Heart right ventricle (tissue), 16 donors: ENCODE measurements around the gene RBBP5. TPM values are rescaled to one million over a fixed set of nuclear protein-coding genes. Genes with fewer than 3 reads are reported as not detected.

Experiments
- ATAC-seq, 8 donors: fragments of 200-7000 bp; cut with Tn5 transposase; one replicate each; pipeline ENCODE4 v1.9.1; 2020; ENCODE audit warnings: mild to moderate bottlenecking in 8 of 8, moderate library complexity in 8 of 8, moderate number of reproducible peaks in 1 of 8
- DNase-seq, 2 donors: peaks; one replicate each; pipeline ENCODE4 v3.0.0-alpha.2; 2020
- H3K27ac ChIP-seq, 10 donors: fragments of 200-600 bp; sonication (generic) in 2 of 10; one replicate each; pipeline versions ENCODE4 v1.5.0 to v1.8.0; 2020 to 2022; ENCODE audit warnings: mild to moderate bottlenecking in 3 of 10
- H3K27me3 ChIP-seq, 7 donors: fragments of 200-600 bp; one replicate each; pipeline ENCODE4 v1.8.0; 2021 to 2022; ENCODE audit warnings: mild to moderate bottlenecking in 2 of 7
- H3K36me3 ChIP-seq, 9 donors: fragments of 200-600 bp; sonication (generic) in 1 of 9; one replicate each; pipeline versions ENCODE4 v1.5.0 to v1.8.0; 2020 to 2022; ENCODE audit warnings: mild to moderate bottlenecking in 2 of 9
- H3K4me1 ChIP-seq, 9 donors: fragments of 200-600 bp; sonication (generic) in 1 of 9; one replicate each; pipeline versions ENCODE4 v1.5.0 to v1.8.0; 2020 to 2022; ENCODE audit warnings: mild to moderate bottlenecking in 4 of 9
- H3K4me3 ChIP-seq, 10 donors: fragments of 200-600 bp; sonication (generic) in 2 of 10; one replicate each; pipeline versions ENCODE4 v1.5.0 to v1.8.0; 2020 to 2022; ENCODE audit warnings: mild to moderate bottlenecking in 7 of 10, moderate library complexity in 2 of 10
- H3K9me3 ChIP-seq, 11 donors: fragments of 200-600 bp in 10 of 11; sonication (generic) in 2 of 11; one replicate each; pipeline versions ENCODE4 v1.5.0 to v1.8.0; 2013 to 2022; ENCODE audit warnings: mild to moderate bottlenecking in 2 of 11, control low read depth in 1 of 11, moderate library complexity in 1 of 11
- WGBS, 2 donors: extraction: QIAGEN DNeasy Blood & Tissue Kit; methylation state at CpG; one replicate each; pipeline ENCODE4 v1.1.7; 2013; ENCODE audit warnings: inconsistent platforms in 1 of 2; 5-methylcytosine and 5-hydroxymethylcytosine counted together
- intact Hi-C, 10 donors: fragments of 100-400 bp; cut with DNase I; formaldehyde crosslinking; loops; one replicate each; pipeline versions ENCODE4 v1.11.1 to v1.14.2; 2022
- polyA plus RNA-seq, 2 donors: library from polyadenylated mRNA; stranded (reverse); fragments of 200-250 nt; gene quantifications; one replicate each; pipeline ENCODE4 v1.2.3, GENCODE V29; 2013
- total RNA-seq, 10 donors: library from RNA; stranded (reverse); fragmentation: NEBNext Ultra II Directional in 3 of 10; extraction: Animal tissue kit (Norgen Biotek cat#: 25700) in 3 of 10; gene quantifications; one replicate each; pipeline versions ENCODE4 v1.2.1 to v1.2.4, GENCODE V29; 2021 to 2023
- TF ChIP-seq, protein P1 (sequence below), 9 donors: fragments of 200-600 bp; sonication (generic) in 2 of 9; IDR thresholded peaks; one replicate each; pipeline versions ENCODE4 v1.5.0 to v1.8.0; 2021 to 2022; ENCODE audit warnings: antibody characterized with exemption in 9 of 9, mild to moderate bottlenecking in 5 of 9, moderate library complexity in 1 of 9
- donor health status: Arrhythmogenic right ventricular cardiomyopathy.
- donor health status: ischemic (EF 13 %, LVEDD 7.1; RV severe dilation, severe dysfunction).
- donor health status: healthy with polysubstance abuse.
- donor health status: DM: no; HTN: yes; CAD: no.
- donor health status: DM: no; HTN: no; CAD: no.
- donor health status: ischemic (EF 25% LVEDD 6.9; RV normal size, moderate dysfunction).
- donor health status: ischemic (EF 25% LVEDD 5.7; RV mildly dilated, moderate dysfunction).
- donor health status: healthy.
- donor health status: DM: yes; HTN: yes; CAD: no.
- donor health status: Ischemic cardiomyopathy.
- donor health status: ischemic (EF 35%, LVEDD 5.7; RV mildly dilated, moderate dysfunction).
- donor health status: nonischemic (EF 11% LVEDD 7.7; RV severe dilation, severe dysfunction).
- donor health status: DM: yes; HTN: yes; CAD: no.
- donor health status: PGD.
- donor health status: ischemic (EF 29% LVEDD 5.4; RV normal size, mild dysfunction).
- donor health status: nonischemic (EF 23%, LVEDD 6.1; RV moderate dilation, normal function).

RBBP5 gene
- total and polyA plus RNA-seq, 12 donors: 3.4 to 12.4 (median 9.0) TPM

DNA sequence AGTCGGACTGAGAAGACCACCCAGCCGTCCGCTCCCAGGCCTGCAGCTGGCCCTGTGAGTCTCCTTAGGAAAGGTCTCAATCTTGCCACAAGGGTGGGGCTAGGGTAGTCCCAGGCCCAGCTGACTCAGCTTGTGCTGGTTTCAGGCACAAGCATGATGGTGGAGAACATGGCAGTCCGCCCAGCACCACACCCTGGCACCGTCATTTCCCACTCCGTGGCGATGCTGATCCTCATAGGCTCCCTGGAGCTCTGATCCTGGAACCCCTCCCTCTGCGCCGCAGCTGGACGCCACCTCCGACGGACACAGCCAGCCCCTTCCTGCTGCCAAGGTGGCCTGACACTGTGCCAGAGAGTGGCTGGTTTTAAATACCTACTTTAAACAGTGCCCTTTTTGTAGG is 48.3 kb downstream of the RBBP5 start:
- TF ChIP-seq, protein P1, sequence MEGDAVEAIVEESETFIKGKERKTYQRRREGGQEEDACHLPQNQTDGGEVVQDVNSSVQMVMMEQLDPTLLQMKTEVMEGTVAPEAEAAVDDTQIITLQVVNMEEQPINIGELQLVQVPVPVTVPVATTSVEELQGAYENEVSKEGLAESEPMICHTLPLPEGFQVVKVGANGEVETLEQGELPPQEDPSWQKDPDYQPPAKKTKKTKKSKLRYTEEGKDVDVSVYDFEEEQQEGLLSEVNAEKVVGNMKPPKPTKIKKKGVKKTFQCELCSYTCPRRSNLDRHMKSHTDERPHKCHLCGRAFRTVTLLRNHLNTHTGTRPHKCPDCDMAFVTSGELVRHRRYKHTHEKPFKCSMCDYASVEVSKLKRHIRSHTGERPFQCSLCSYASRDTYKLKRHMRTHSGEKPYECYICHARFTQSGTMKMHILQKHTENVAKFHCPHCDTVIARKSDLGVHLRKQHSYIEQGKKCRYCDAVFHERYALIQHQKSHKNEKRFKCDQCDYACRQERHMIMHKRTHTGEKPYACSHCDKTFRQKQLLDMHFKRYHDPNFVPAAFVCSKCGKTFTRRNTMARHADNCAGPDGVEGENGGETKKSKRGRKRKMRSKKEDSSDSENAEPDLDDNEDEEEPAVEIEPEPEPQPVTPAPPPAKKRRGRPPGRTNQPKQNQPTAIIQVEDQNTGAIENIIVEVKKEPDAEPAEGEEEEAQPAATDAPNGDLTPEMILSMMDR (IDR thresholded peaks at IDR 0.05): no peak
- Histone ChIP-seq H3K36me3 (no peaks in the 10 kb centered on the region), H3K27me3 (no peaks in the 10 kb centered on the region), H3K4me3 (no peak overlapping the region), H3K9me3 (no peaks in the 10 kb centered on the region), H3K27ac (no peak overlapping the region), H3K4me1 (peaks cover 0 to 17% (median 6%) of the 10 kb centered on the region in 9 donors)
- intact Hi-C loops: loop anchor here in 1 of 10 donors (10.0 kb wide), 1 partner anchor 181 kb away; no protein-coding TSS in a partner anchor
- no peak for DNase-seq
- WGBS, 2 donors: 87 to 91% methylated on average over 12 of the region's 12 CpGs
- ATAC-seq: no peak

DNA sequence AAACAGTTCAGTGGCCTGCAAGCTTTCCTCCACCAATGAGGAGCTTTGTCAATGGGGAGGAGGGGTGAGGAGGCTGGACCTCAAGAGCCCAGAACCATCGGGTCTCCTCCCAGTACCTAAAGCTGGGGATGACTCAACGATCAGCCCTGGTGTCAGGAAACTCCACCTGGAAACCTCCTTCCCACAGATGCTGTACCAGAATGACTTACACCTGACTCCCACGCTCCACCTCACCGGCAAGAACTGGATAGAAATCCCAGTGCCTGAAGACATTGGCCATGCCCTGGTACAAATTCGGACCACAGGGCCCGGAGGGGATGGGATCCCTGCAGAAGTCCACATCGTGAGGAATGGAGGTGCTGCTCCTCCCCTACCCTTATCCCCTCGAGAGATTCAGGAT is 48.9 kb downstream of the RBBP5 start:
- no peak overlapping the region for H3K27ac ChIP-seq
- ATAC-seq: no peak
- no peak overlapping the region for H3K4me3 ChIP-seq
- no peaks in the 10 kb centered on the region for H3K27me3 ChIP-seq
- no peak for DNase-seq
- peaks cover 0 to 16% (median 6%) of the 10 kb centered on the region in 9 donors for H3K4me1 ChIP-seq
- intact Hi-C loops: loop anchor here in 1 of 10 donors (10.0 kb wide), 1 partner anchor 182 kb away; no protein-coding TSS in a partner anchor
- TF ChIP-seq, protein P1 (IDR thresholded peaks at IDR 0.05): no peak
- H3K9me3 ChIP-seq: no peaks in the 10 kb centered on the region
- no peaks in the 10 kb centered on the region for H3K36me3 ChIP-seq
- 84 to 87% methylated on average over 8 of the region's 8 CpGs for WGBS, 2 donors

DNA sequence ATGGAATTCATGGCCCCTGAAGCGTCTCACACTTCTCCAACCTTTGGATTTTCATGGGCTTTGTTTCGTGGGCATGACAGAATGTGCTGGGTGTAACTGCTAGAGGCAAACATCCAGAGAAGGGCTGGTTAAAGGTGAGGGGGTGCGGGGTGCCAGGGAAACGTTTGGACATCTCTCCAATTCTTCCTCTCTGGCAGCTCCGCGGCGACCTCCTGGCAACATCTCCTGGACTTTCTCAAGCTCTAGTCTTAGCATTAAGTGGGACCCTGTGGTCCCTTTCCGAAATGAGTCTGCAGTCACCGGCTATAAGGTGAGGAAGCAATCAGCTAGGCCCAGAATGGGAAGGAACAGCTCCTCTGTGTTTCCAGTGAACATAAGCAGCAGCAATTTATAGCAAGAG is 49.5 kb downstream of the RBBP5 start:
- H3K4me1 ChIP-seq: peaks cover 0 to 13% (median 3%) of the 10 kb centered on the region in 9 donors
- intact Hi-C loops: loop anchor here in 1 of 10 donors (10.0 kb wide), 1 partner anchor 183 kb away; no protein-coding TSS in a partner anchor
- no peak for ATAC-seq
- DNase-seq: no peak
- H3K9me3 ChIP-seq: no peaks in the 10 kb centered on the region
- H3K36me3 ChIP-seq: no peaks in the 10 kb centered on the region
- H3K27ac ChIP-seq: no peak overlapping the region
- H3K27me3 ChIP-seq: no peaks in the 10 kb centered on the region
- TF ChIP-seq, protein P1 (IDR thresholded peaks at IDR 0.05): no peak
- 91 to 94% methylated on average over 9 of the region's 9 CpGs for WGBS, 2 donors
- no peak overlapping the region for H3K4me3 ChIP-seq

DNA sequence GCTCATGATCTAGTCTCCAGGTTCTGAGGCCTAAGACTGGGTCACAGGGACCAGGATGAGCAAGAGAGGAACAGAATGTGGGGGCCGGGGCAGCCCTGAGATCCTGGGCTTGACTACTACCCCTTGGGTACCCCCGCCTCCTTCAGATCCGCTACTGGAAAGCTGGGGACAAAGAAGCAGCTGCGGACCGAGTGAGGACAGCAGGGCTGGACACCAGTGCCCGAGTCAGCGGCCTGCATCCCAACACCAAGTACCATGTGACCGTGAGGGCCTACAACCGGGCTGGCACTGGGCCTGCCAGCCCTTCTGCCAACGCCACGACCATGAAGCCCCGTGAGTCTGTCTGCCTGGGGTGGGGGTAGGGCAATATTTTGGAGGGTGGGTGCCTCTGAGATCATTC is 50.0 kb downstream of the RBBP5 start:
- WGBS, 2 donors: 85 to 86% methylated on average over 12 of the region's 12 CpGs
- H3K9me3 ChIP-seq: no peaks in the 10 kb centered on the region
- ATAC-seq: no peak
- H3K4me1 ChIP-seq: peaks cover 0 to 8% (median 0%) of the 10 kb centered on the region in 9 donors
- DNase-seq: no peak
- H3K36me3 ChIP-seq: no peaks in the 10 kb centered on the region
- no peaks in the 10 kb centered on the region for H3K27me3 ChIP-seq
- no peak overlapping the region for H3K4me3 ChIP-seq
- H3K27ac ChIP-seq: no peak overlapping the region
- intact Hi-C loops: loop anchor here in 1 of 10 donors (10.0 kb wide), 1 partner anchor 183 kb away; no protein-coding TSS in a partner anchor
- TF ChIP-seq, protein P1 (IDR thresholded peaks at IDR 0.05): no peak
